GM23338 (cell line): ENCODE results near the gene OSBPL1A. TPM values are rescaled to one million over a fixed set of nuclear protein-coding genes. Genes with fewer than 3 reads are reported as not detected.

Source experiments
- CREB1 ChIP-seq: fragments of 250-450 bp; sonication (Bioruptor Pico); IDR thresholded peaks from 2 replicates; pipeline ENCODE4 v1.5.0; 2020; ENCODE audit warnings: low read depth, mild to moderate bottlenecking, moderate library complexity
- CTCF ChIP-seq, 2 experiments: fragments of 200-600 bp in 1 of 2; sonication (generic) in 1 of 2; conservative IDR thresholded peaks; 2 replicates each; pipeline versions ENCODE4 v1.5.1 to v1.6.1; 2016 to 2017; ENCODE audit warnings: antibody characterized with exemption in 2 of 2, low read depth in 2 of 2, mild to moderate bottlenecking in 2 of 2, moderate library complexity in 1 of 2
- ETS1 ChIP-seq: IDR thresholded peaks from 2 replicates; pipeline ENCODE4 v1.6.1; 2016; ENCODE audit warnings: antibody characterized with exemption
- JUNB ChIP-seq: IDR thresholded peaks from one replicate; pipeline ENCODE4 v1.6.1; 2016; ENCODE audit warnings: antibody characterized with exemption; ENCODE audit not compliant: unreplicated experiment
- STAT1 ChIP-seq: IDR thresholded peaks from one replicate; pipeline ENCODE4 v1.6.1; 2016; ENCODE audit warnings: antibody characterized with exemption; ENCODE audit not compliant: unreplicated experiment
- ZNF114 ChIP-seq: fragments of 250-450 bp; sonication (Bioruptor Pico); IDR thresholded peaks from 2 replicates; pipeline ENCODE4 v1.5.0; 2020; ENCODE audit warnings: mild to moderate bottlenecking, moderate library complexity
- ZNF331 ChIP-seq: fragments of 250-450 bp; sonication (Bioruptor Pico); IDR thresholded peaks from 2 replicates; pipeline ENCODE4 v1.5.0; 2020; ENCODE audit warnings: low read depth, mild to moderate bottlenecking, moderate library complexity
- ZNF462 ChIP-seq: fragments of 250-450 bp; sonication (Bioruptor Pico); IDR thresholded peaks from 2 replicates; pipeline ENCODE4 v1.5.0; 2020; ENCODE audit warnings: mild to moderate bottlenecking, moderate library complexity
- polyA plus RNA-seq: library from polyadenylated mRNA; unstranded; fragments of >200 nt; fragmentation: Nextera tagmentation; extraction: Ambion mirVana; gene quantifications from 2 replicates; pipeline ENCODE4 v1.2.1, GENCODE V29; 2016
- total RNA-seq: library from RNA; depleted of rRNA; stranded (reverse); fragments of >200 nt; shearing (Covaris generic); gene quantifications from 2 replicates; pipeline ENCODE4 v1.2.3, GENCODE V29; 2014

Gene OSBPL1A
- total and polyA plus RNA-seq, 2 experiments from 2014 or later, result 55.6 to 71.4 TPM

- TF ChIP-seq ZNF462 (CRISPR knock-in tag) (no peak), CREB1 (CRISPR knock-in tag) (no peak), STAT1 (no peak), ZNF114 (CRISPR knock-in tag) (no peak), ZNF331 (no peak), ETS1 (no peak), CTCF (conservative IDR thresholded peaks at IDR 0.05; ENCODE audit: low read depth in 2 of 2) (no peak), JUNB (no peak)
Measured at GRCh38 chr18:24372279-24372872, 25.2 kb downstream of the OSBPL1A start (continued).
